ENCODE data around the gene TBC1D30. TPM values are rescaled to one million over a fixed set of nuclear protein-coding genes. Genes with fewer than 3 reads are reported as not detected.

The TBC1D30 gene
- total RNA-seq, 1 donor from 2014 or later, result 14.8 TPM

- H3K4me1 ChIP-seq, result no peaks in the 10 kb centered on the region
- no peaks in the 10 kb centered on the region for H3K9me3 ChIP-seq
- no peaks in the 10 kb centered on the region for H3K27me3 ChIP-seq
- H3K36me3 ChIP-seq, result no peaks in the 10 kb centered on the region
- ATAC-seq (no peak), DNase-seq (no peak)
- no peak overlapping the region for H3K27ac ChIP-seq
- no peak for TF ChIP-seq CTCF (IDR thresholded peaks at IDR 0.05)
- H3K4me3 ChIP-seq, result no peak overlapping the region
- intact Hi-C loops (cut with DNase I), result no loop called here
Measured at GRCh38 chr12:64903479-64904152, 79.2 kb downstream of the TBC1D30 start.

DNA sequence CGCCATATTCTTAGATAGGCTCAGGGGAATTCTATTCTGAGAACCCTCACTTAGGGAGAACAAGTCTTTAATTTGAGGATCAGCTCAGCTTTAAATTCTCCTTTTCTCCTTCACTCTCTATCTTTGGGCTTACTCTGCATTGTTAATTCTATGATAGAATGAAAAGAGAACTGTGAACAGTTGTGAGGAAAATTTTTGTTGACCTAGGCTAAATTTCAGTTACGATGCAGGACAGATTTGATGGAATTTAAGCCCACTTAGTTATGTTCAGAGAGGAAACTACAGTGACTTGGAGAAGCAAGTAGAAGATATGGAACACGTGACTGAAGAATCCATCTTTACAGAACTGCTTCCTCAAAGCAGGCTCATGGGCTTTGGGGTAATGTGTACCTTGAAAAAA lies 82.7 kb downstream of the TBC1D30 start:
- H3K27ac ChIP-seq, result no peak overlapping the region
- DNase-seq (no peak), ATAC-seq (no peak)
- H3K36me3 ChIP-seq, result no peaks in the 10 kb centered on the region
- TF ChIP-seq CTCF (IDR thresholded peaks at IDR 0.05), result no peak
- no peaks in the 10 kb centered on the region for H3K9me3 ChIP-seq
- intact Hi-C loops (cut with DNase I), result no loop called here
- no peak overlapping the region for H3K4me3 ChIP-seq
- H3K4me1 ChIP-seq, result no peaks in the 10 kb centered on the region
- H3K27me3 ChIP-seq, result no peaks in the 10 kb centered on the region

GRCh38 chr12:64909124-64909523 lies 84.7 kb downstream of the TBC1D30 start:
- Histone ChIP-seq H3K4me1 (no peaks in the 10 kb centered on the region), H3K27ac (no peak overlapping the region), H3K36me3 (no peaks in the 10 kb centered on the region), H3K4me3 (no peak overlapping the region), H3K27me3 (no peaks in the 10 kb centered on the region), H3K9me3 (no peaks in the 10 kb centered on the region)
- intact Hi-C loops (cut with DNase I), result no loop called here
- TF ChIP-seq CTCF (IDR thresholded peaks at IDR 0.05), result no peak
- no peak for DNase-seq
- no peak for ATAC-seq

- Histone ChIP-seq H3K27ac (no peak overlapping the region), H3K9me3 (no peaks in the 10 kb centered on the region), H3K4me1 (no peaks in the 10 kb centered on the region), H3K27me3 (no peaks in the 10 kb centered on the region), H3K4me3 (no peak overlapping the region), H3K36me3 (no peaks in the 10 kb centered on the region)
- intact Hi-C loops (cut with DNase I), result no loop called here
- no peak for DNase-seq
- ATAC-seq, result no peak
- no peak for TF ChIP-seq CTCF (IDR thresholded peaks at IDR 0.05)
Measured at GRCh38 chr12:64911081-64911480, 86.6 kb downstream of the TBC1D30 start.

- H3K9me3 ChIP-seq, result no peaks in the 10 kb centered on the region
- H3K4me3 ChIP-seq, result no peak overlapping the region
- ATAC-seq, result no peak
- no peak overlapping the region for H3K27ac ChIP-seq
- intact Hi-C loops (cut with DNase I), result no loop called here
- H3K36me3 ChIP-seq, result no peaks in the 10 kb centered on the region
- TF ChIP-seq CTCF (IDR thresholded peaks at IDR 0.05), result no peak
- no peaks in the 10 kb centered on the region for H3K4me1 ChIP-seq
- no peaks in the 10 kb centered on the region for H3K27me3 ChIP-seq
- DNase-seq, result no peak
Measured at GRCh38 chr12:64911912-64912311, 87.5 kb downstream of the TBC1D30 start.
